Endothelial cell of umbilical vein (primary cell): ENCODE measurements around the gene EMP2. TPM values are rescaled to one million over a fixed set of nuclear protein-coding genes. Genes with fewer than 3 reads are reported as not detected.
"Not testable (repeated sequence)": the region's sequence is repeated elsewhere in the genome, so short reads cannot be mapped to it uniquely, and the experiment has no call there.

Source experiments
- BruUV-seq: library from RNA; stranded (reverse); fragments of 400-500 nt; replicated peaks from 2 replicates; lab custom pipeline; 2021; lab: Mats Ljungman, UMichigan
- CTCF ChIA-PET: fragments of 300-600, 350-600 bp; sonication (Branson Sonifier 250); formaldehyde crosslinking; loops from one replicate; lab custom pipeline; 2021; ENCODE audit warnings: antibody characterized with exemption, inconsistent platforms; lab: Charles Lee
- POLR2A ChIA-PET: fragments of 300-600, 350-600 bp; sonication (Branson Sonifier 250); formaldehyde crosslinking; loops from one replicate; lab custom pipeline; 2021; ENCODE audit warnings: antibody characterized with exemption, inconsistent platforms; lab: Charles Lee
- DNase-seq: peaks from one replicate; pipeline ENCODE4 v3.0.0-alpha.2; 2011; ENCODE audit warnings: low read depth, low spot score
- FAIRE-seq: peaks from 2 replicates; lab custom pipeline; 2011; peaks lifted over from hg19 to GRCh38; lab: Jason Lieb, UNC
- H2AFZ ChIP-seq: 2 replicates; pipeline ENCODE4 v1.6.0; 2012; ENCODE audit warnings: low read depth, low read length, control low read depth, inconsistent platforms
- H3K27ac ChIP-seq: 2 replicates; pipeline ENCODE4 v1.5.1; 2011; ENCODE audit warnings: low read depth, mild to moderate bottlenecking, control low read depth, low read length, moderate library complexity; ENCODE audit not compliant: insufficient read depth
- H3K27me3 ChIP-seq, 2 experiments: 2 replicates each; pipeline versions ENCODE4 v1.6.0 to v1.6.1; 2011; ENCODE audit warnings: low read length in 2 of 2, mixed read lengths in 1 of 2; ENCODE audit not compliant: control insufficient read depth in 2 of 2, insufficient read depth in 2 of 2
- H3K36me3 ChIP-seq, 2 experiments: 2 replicates in 1 of 2; 3 replicates in 1 of 2; pipeline ENCODE4 v1.5.1; 2011; ENCODE audit warnings: low read length in 2 of 2, mild to moderate bottlenecking in 1 of 2, moderate library complexity in 1 of 2; ENCODE audit not compliant: control insufficient read depth in 2 of 2, insufficient read depth in 2 of 2; ENCODE audit errors: extremely low read depth in 1 of 2
- H3K4me1 ChIP-seq: 3 replicates; pipeline ENCODE4 v1.5.1; 2011; ENCODE audit warnings: mild to moderate bottlenecking, low read length; ENCODE audit not compliant: control insufficient read depth, insufficient read depth; ENCODE audit errors: extremely low read depth
- H3K4me2 ChIP-seq: 2 replicates; pipeline ENCODE4 v1.6.1; 2011; ENCODE audit warnings: low read length, control low read depth, mixed read lengths; ENCODE audit not compliant: insufficient read depth
- H3K4me3 ChIP-seq, 3 experiments: fragments of 200-600 bp in 1 of 3; sonication (generic), shearing (Covaris generic) in 1 of 3; replicated peaks in 1 of 3; 2 replicates each; pipeline ENCODE4 v1.5.1; 2011 to 2016; ENCODE audit warnings: control low read depth in 3 of 3, low read length in 3 of 3, mild to moderate bottlenecking in 2 of 3, inconsistent platforms in 1 of 3, low read depth in 1 of 3, moderate library complexity in 1 of 3; ENCODE audit not compliant: insufficient read depth in 1 of 3
- H3K79me2 ChIP-seq: 2 replicates; pipeline ENCODE4 v1.6.0; 2012; ENCODE audit warnings: low read length, inconsistent platforms; ENCODE audit not compliant: control insufficient read depth, insufficient read depth
- H3K9ac ChIP-seq: replicated peaks from 2 replicates; pipeline ENCODE3; 2011; ENCODE audit warnings: low read length, control low read depth; ENCODE audit not compliant: insufficient read depth; ENCODE audit errors: extremely low read depth
- H3K9me1 ChIP-seq: replicated peaks from 3 replicates; pipeline ENCODE4 v1.6.0; 2011; ENCODE audit warnings: mild to moderate bottlenecking, low read length; ENCODE audit not compliant: control insufficient read depth, insufficient read depth; ENCODE audit errors: extremely low read depth
- H3K9me3 ChIP-seq: replicated peaks from 2 replicates; pipeline ENCODE4 v1.5.1; 2012; ENCODE audit warnings: low read length, inconsistent platforms; ENCODE audit not compliant: control insufficient read depth, insufficient read depth
- H4K20me1 ChIP-seq: replicated peaks from 2 replicates; pipeline ENCODE3; 2011; ENCODE audit warnings: mild to moderate bottlenecking, low read length; ENCODE audit not compliant: control insufficient read depth, insufficient read depth; ENCODE audit errors: extremely low read depth
- EZH2 ChIP-seq: IDR thresholded peaks from 2 replicates; pipeline ENCODE4 v1.6.1; 2012; ENCODE audit warnings: borderline replicate concordance, low read depth, mild to moderate bottlenecking, moderate library complexity, low read length, inconsistent platforms; ENCODE audit not compliant: severe bottlenecking
- FOS ChIP-seq: IDR thresholded peaks from 2 replicates; pipeline ENCODE4 v1.6.1; 2011; ENCODE audit warnings: mild to moderate bottlenecking, low read length, moderate library complexity, borderline replicate concordance; ENCODE audit not compliant: insufficient read depth
- GATA2 ChIP-seq: IDR thresholded peaks from 2 replicates; pipeline ENCODE4 v1.7.0; 2011; ENCODE audit warnings: low read depth, mild to moderate bottlenecking, moderate library complexity, mixed read lengths, low read length; ENCODE audit not compliant: insufficient read length, insufficient read depth
- JUN ChIP-seq: IDR thresholded peaks from 2 replicates; pipeline ENCODE4 v1.6.1; 2011; ENCODE audit warnings: borderline replicate concordance, low read depth; ENCODE audit not compliant: insufficient read length, insufficient read depth
- MYC ChIP-seq: IDR thresholded peaks from one replicate; pipeline ENCODE4 v1.6.1; 2011; ENCODE audit warnings: mild to moderate bottlenecking, low read depth, low read length
- POLR2A ChIP-seq: IDR thresholded peaks from 2 replicates; pipeline ENCODE4 v1.6.1; 2012; ENCODE audit warnings: low read depth, mild to moderate bottlenecking, control low read depth, low read length
- POLR2AphosphoS5 ChIP-seq: IDR thresholded peaks from 2 replicates; pipeline ENCODE4 v1.6.1; 2012; ENCODE audit warnings: low read depth, mild to moderate bottlenecking, control low read depth, low read length, moderate library complexity; ENCODE audit not compliant: insufficient read depth
- dilution Hi-C: fragments of 300-500 bp; cut with MboI; formaldehyde crosslinking; loops from one replicate; pipeline ENCODE4 v1.15.0; 2019; ENCODE audit warnings: low sequenced_read_pairs; ENCODE audit not compliant: extremely low pct_ligation_motif_present
- intact Hi-C: fragments of 100-400 bp; cut with micrococcal nuclease; formaldehyde crosslinking; loops from one replicate; pipeline ENCODE4 v1.10.0; 2022
- polyA plus RNA-seq, 4 experiments: library from polyadenylated mRNA; depleted of rRNA in 3 of 4; stranded (reverse) in 3 of 4; unstranded in 1 of 4; fragments of >200 nt; gene quantifications; 2 replicates each; pipeline versions ENCODE4 v1.2.1 to v1.2.3, GENCODE V29; 2011 to 2012; ENCODE audit warnings: missing spikeins in 1 of 4
- total RNA-seq: library from RNA; stranded (reverse); gene quantifications from 2 replicates; pipeline ENCODE4 v1.2.3, GENCODE V29; 2021
- TF ChIP-seq, protein P1 (sequence below), 2 donors: IDR thresholded peaks; 1 replicate in 1 of 2; 2 replicates in 1 of 2; pipeline ENCODE4 v1.5.1; 2011; ENCODE audit warnings: low read length in 2 of 2, mild to moderate bottlenecking in 2 of 2, moderate library complexity in 2 of 2, control low read depth in 1 of 2, inconsistent platforms in 1 of 2, low read depth in 1 of 2; ENCODE audit not compliant: insufficient read depth in 1 of 2; ENCODE audit errors: extremely low read depth in 1 of 2
- TF ChIP-seq, protein P2 (sequence below): IDR thresholded peaks from 2 replicates; pipeline ENCODE4 v1.6.1; 2011; ENCODE audit not compliant: insufficient read depth, insufficient read length

EMP2 gene
- total and polyA plus RNA-seq, 2 donors (not counting 3 experiments of a cell fraction or from before 2014, with no cell fraction given) = 19.0 to 25.5 TPM

DNA sequence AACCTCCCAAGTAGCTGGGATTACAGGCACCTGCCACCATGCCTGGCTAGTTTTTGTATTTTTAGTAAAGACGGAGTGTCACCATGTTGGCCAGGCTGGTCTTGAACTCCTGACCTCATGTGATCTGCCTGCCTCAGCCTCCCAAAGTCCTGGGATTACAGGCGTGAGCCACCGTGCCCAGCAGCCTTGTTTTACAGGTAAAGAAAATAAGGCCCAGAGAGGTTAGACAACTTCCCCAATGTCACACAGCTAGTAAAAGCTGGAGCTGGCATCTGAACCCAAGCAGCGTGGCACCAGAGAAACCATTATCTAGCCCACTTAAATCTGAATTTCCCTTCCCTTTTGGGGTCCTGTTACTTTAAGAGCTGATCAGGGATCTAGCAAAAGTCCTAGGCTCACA lies 20.6 kb downstream of the EMP2 start:
- DNase-seq, H3K36me3 ChIP-seq, H3K9me3 ChIP-seq, H3K9ac ChIP-seq, FAIRE-seq, H3K4me3 ChIP-seq, H2AFZ ChIP-seq, POLR2A ChIA-PET, H3K27ac ChIP-seq, H3K79me2 ChIP-seq, H3K9me1 ChIP-seq, H3K4me2 ChIP-seq, dilution Hi-C loops, BruUV-seq, H3K27me3 ChIP-seq, H4K20me1 ChIP-seq: not testable (repeated sequence)
- CTCF ChIA-PET = interaction anchor here (1.3 to 2.6 kb wide), 3 partner anchors 20 to 37 kb away, joined by 3 to 7 read pairs (median 3); partner anchors contain the start of gene EMP2
- peaks cover 13% of the 10 kb centered on the region for H3K4me1 ChIP-seq
- intact Hi-C loops = loop anchor here (1.0 kb wide), 1 partner anchor 21 kb away; the partner anchor contains the start of gene EMP2

DNA sequence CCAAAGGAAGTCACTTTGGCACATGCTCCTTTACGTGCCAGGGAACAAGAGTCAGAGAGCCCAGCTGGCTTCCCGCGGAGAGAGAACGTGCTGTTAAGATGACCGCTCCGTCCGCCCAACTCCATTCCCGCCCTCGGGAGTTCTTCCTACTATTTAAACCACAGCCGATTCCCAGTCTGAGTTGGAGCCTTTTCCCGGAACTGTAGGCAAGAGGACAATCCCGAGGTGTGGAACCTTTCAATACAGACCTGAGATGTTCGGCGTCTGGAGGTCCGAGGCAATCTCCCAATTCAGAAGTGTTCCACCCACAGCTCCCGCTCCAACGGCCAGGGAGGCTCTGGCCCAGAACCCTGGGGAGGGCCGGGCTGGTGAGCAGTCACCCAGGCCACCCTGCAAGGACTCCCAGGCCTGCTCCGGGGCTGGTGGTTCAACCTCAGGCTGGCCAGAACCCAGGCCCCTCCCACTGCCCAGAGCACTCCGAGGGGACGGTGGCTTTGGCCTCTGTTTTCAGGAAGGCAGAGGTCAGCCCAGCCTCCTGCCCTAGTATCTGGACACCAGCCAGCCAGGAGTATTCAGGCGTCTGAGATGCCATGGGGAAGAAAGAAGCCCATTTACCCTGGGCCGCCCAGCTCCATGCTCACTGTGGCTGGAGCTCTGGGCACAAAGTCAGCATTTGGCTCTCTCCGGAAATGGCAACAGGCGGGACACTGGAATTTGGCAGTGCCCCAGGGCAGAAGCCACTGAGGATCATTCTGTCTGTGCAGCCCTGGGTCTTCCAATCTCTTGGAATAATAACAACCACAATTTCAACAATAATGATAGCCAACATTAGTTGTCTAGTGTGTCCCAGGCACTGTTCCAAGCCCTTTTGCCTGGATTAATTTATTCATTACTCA lies 21.4 kb downstream of the EMP2 start:
- intact Hi-C loops (loop anchor here (1.0 kb wide), 1 partner anchor 21 kb away; the partner anchor contains the start of gene EMP2), dilution Hi-C loops (no loop called here)
- Histone ChIP-seq H3K4me3 (peak overlapping the region in 2 of 3 experiments; percentile 2 to 19), H3K36me3 (no peaks in the 10 kb centered on the region), H3K9me1 (no peaks in the 10 kb centered on the region), H4K20me1 (no peaks in the 10 kb centered on the region), H3K9ac (peak overlapping the region; percentile 8), H3K9me3 (no peaks in the 10 kb centered on the region), H3K4me1 (peaks cover 13% of the 10 kb centered on the region), H3K79me2 (no peaks in the 10 kb centered on the region), H3K27me3 (no peaks in the 10 kb centered on the region), H3K27ac (peak overlapping the region; percentile 26), H2AFZ (peak overlapping the region; percentile 92), H3K4me2 (peak overlapping the region; percentile 48)
- FAIRE-seq = peak; percentile 77
- DNase-seq = peak; percentile 52
- TF ChIP-seq GATA2 (no peak), EZH2 (no peak), POLR2AphosphoS5 (no peak), JUN (no peak), MYC (no peak), FOS (no peak), POLR2A (no peak)
- TF ChIP-seq, protein P1, sequence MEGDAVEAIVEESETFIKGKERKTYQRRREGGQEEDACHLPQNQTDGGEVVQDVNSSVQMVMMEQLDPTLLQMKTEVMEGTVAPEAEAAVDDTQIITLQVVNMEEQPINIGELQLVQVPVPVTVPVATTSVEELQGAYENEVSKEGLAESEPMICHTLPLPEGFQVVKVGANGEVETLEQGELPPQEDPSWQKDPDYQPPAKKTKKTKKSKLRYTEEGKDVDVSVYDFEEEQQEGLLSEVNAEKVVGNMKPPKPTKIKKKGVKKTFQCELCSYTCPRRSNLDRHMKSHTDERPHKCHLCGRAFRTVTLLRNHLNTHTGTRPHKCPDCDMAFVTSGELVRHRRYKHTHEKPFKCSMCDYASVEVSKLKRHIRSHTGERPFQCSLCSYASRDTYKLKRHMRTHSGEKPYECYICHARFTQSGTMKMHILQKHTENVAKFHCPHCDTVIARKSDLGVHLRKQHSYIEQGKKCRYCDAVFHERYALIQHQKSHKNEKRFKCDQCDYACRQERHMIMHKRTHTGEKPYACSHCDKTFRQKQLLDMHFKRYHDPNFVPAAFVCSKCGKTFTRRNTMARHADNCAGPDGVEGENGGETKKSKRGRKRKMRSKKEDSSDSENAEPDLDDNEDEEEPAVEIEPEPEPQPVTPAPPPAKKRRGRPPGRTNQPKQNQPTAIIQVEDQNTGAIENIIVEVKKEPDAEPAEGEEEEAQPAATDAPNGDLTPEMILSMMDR (IDR thresholded peaks at IDR 0.05; ENCODE audit: extremely low read depth in 1 of 2, insufficient read depth in 1 of 2, low read depth in 1 of 2, low read length in 2 of 2) = no peak
- TF ChIP-seq, protein P2, sequence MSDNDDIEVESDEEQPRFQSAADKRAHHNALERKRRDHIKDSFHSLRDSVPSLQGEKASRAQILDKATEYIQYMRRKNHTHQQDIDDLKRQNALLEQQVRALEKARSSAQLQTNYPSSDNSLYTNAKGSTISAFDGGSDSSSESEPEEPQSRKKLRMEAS = no peak
- BruUV-seq = no TSS peak
- CTCF ChIA-PET = interaction anchor here (1.0 to 2.6 kb wide), 4 partner anchors 21 to 183 kb away, joined by 3 to 7 read pairs (median 3); partner anchors contain the start of gene EMP2
- POLR2A ChIA-PET = no interaction called here
